Calu3 (cell line): ENCODE measurements around the gene RFLNA. TPM values are rescaled to one million over a fixed set of nuclear protein-coding genes. Genes with fewer than 3 reads are reported as not detected.

Experiments
- BruUV-seq: library from RNA; stranded (reverse); fragments of 400-500 nt; replicated peaks from 2 replicates; lab custom pipeline; 2021; lab: Mats Ljungman, UMichigan
- CTCF ChIA-PET: fragments of 300-600 bp; sonication (Branson Sonifier 250); formaldehyde crosslinking; loops from one replicate; lab custom pipeline; 2022; ENCODE audit warnings: antibody characterized with exemption; lab: Charles Lee
- DNase-seq: peaks from one replicate; pipeline ENCODE4 v3.0.0; 2022
- H3K27ac Mint-ChIP-seq: one replicate; pipeline ENCODE4 v1.8.0; 2022; ENCODE audit warnings: mixed read lengths; ENCODE audit not compliant: unreplicated experiment
- H3K27me3 Mint-ChIP-seq: one replicate; pipeline ENCODE4 v1.8.0; 2022; ENCODE audit warnings: mixed read lengths; ENCODE audit not compliant: unreplicated experiment
- H3K36me3 Mint-ChIP-seq: one replicate; pipeline ENCODE4 v1.8.0; 2022; ENCODE audit warnings: mild to moderate bottlenecking, moderate library complexity, mixed read lengths; ENCODE audit not compliant: insufficient read depth, unreplicated experiment
- H3K4me1 Mint-ChIP-seq: one replicate; pipeline ENCODE4 v1.8.0; 2022; ENCODE audit warnings: mild to moderate bottlenecking, low read depth, mixed read lengths; ENCODE audit not compliant: unreplicated experiment
- H3K4me3 Mint-ChIP-seq: one replicate; pipeline ENCODE4 v1.8.0; 2022; ENCODE audit warnings: mild to moderate bottlenecking, low read depth, moderate library complexity, mixed read lengths; ENCODE audit not compliant: unreplicated experiment
- H3K9me3 Mint-ChIP-seq: one replicate; pipeline ENCODE4 v1.8.0; 2022; ENCODE audit warnings: low read depth, mixed read lengths; ENCODE audit not compliant: unreplicated experiment
- intact Hi-C: fragments of 100-400 bp; cut with micrococcal nuclease; formaldehyde crosslinking; loops from one replicate; pipeline ENCODE4 v1.10.0; 2022; ENCODE audit not compliant: unreplicated experiment
- total RNA-seq: library from RNA; stranded (reverse); gene quantifications from 2 replicates; pipeline ENCODE4 v1.2.3, GENCODE V29; 2022
- TF ChIP-seq, protein P1 (sequence below): fragments of 200-600 bp; IDR thresholded peaks from one replicate; pipeline ENCODE4 v1.8.0; 2022; ENCODE audit warnings: antibody characterized with exemption; ENCODE audit not compliant: unreplicated experiment

The RFLNA gene
- total RNA-seq, 1 experiment from 2014 or later = not detected

GRCh38 chr12:124305136-124305535 lies 10.2 kb downstream of the RFLNA start:
- intact Hi-C loops = no loop called here
- no TSS peak for BruUV-seq

GRCh38 chr12:124305776-124306685 lies 11.1 kb downstream of the RFLNA start:
- no peaks in the 10 kb centered on the region for H3K4me1 Mint-ChIP-seq
- TF ChIP-seq, protein P1, sequence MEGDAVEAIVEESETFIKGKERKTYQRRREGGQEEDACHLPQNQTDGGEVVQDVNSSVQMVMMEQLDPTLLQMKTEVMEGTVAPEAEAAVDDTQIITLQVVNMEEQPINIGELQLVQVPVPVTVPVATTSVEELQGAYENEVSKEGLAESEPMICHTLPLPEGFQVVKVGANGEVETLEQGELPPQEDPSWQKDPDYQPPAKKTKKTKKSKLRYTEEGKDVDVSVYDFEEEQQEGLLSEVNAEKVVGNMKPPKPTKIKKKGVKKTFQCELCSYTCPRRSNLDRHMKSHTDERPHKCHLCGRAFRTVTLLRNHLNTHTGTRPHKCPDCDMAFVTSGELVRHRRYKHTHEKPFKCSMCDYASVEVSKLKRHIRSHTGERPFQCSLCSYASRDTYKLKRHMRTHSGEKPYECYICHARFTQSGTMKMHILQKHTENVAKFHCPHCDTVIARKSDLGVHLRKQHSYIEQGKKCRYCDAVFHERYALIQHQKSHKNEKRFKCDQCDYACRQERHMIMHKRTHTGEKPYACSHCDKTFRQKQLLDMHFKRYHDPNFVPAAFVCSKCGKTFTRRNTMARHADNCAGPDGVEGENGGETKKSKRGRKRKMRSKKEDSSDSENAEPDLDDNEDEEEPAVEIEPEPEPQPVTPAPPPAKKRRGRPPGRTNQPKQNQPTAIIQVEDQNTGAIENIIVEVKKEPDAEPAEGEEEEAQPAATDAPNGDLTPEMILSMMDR = no peak
- no TSS peak for BruUV-seq

More at GRCh38 chr12:124305136-124305535, 10.2 kb downstream of the RFLNA start:
- Mint-ChIP-seq H3K9me3 (no peaks in the 10 kb centered on the region), H3K27ac (no peak overlapping the region), H3K27me3 (peaks cover 87% of the 10 kb centered on the region), H3K4me1 (no peaks in the 10 kb centered on the region), H3K36me3 (no peaks in the 10 kb centered on the region), H3K4me3 (no peak overlapping the region)
- TF ChIP-seq, protein P1 = no peak
- CTCF ChIA-PET = no interaction called here
- DNase-seq = no peak

GRCh38 chr12:124306686-124307555 lies 12.0 kb downstream of the RFLNA start:
- no TSS peak for BruUV-seq
- CTCF ChIA-PET = no interaction called here

More at GRCh38 chr12:124305776-124306685, 11.1 kb downstream of the RFLNA start:
- no peak overlapping the region for H3K4me3 Mint-ChIP-seq
- intact Hi-C loops = no loop called here
- H3K36me3 Mint-ChIP-seq = no peaks in the 10 kb centered on the region
- CTCF ChIA-PET = no interaction called here
- no peaks in the 10 kb centered on the region for H3K9me3 Mint-ChIP-seq
- H3K27me3 Mint-ChIP-seq = peaks cover 87% of the 10 kb centered on the region
- no peak for DNase-seq
- no peak overlapping the region for H3K27ac Mint-ChIP-seq

DNA sequence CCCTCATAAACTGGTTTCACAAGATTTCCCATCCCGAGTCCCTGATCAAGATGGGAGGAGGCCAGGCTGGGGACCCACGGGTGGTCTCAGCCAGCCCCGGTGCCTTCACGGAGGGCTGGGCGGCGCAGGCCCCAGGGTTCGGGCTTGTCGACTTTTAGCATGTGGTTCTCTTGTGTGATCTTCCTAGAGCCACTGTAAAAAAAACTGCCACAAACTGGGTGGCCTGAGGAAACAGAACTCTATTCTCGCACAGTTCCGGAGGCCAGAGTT lies 12.6 kb downstream of the RFLNA start:
- intact Hi-C loops = no loop called here
- TF ChIP-seq, protein P1 = no peak
- no TSS peak for BruUV-seq
- Mint-ChIP-seq H3K4me1 (no peaks in the 10 kb centered on the region), H3K9me3 (no peaks in the 10 kb centered on the region), H3K4me3 (no peak overlapping the region), H3K27me3 (peaks cover 74% of the 10 kb centered on the region), H3K27ac (no peak overlapping the region), H3K36me3 (no peaks in the 10 kb centered on the region)
- CTCF ChIA-PET = no interaction called here
- DNase-seq = no peak

More at GRCh38 chr12:124306686-124307555, 12.0 kb downstream of the RFLNA start:
- H3K4me1 Mint-ChIP-seq = no peaks in the 10 kb centered on the region
- H3K4me3 Mint-ChIP-seq = no peak overlapping the region
- no peak for DNase-seq
- peaks cover 79% of the 10 kb centered on the region for H3K27me3 Mint-ChIP-seq
- no peaks in the 10 kb centered on the region for H3K36me3 Mint-ChIP-seq
- no peak overlapping the region for H3K27ac Mint-ChIP-seq
- no peaks in the 10 kb centered on the region for H3K9me3 Mint-ChIP-seq
- TF ChIP-seq, protein P1 = no peak
- intact Hi-C loops = no loop called here
